Activated naive CD4-positive, alpha-beta T cell treated with anti-CD3 and anti-CD28 coated beads, Interleukin-2, amount 50 U/mL, for 24 hours (primary cell): ENCODE results near the gene TCEA2.

Experiments used
- H3K27ac Mint-ChIP-seq: one replicate; pipeline ENCODE4 v1.8.0; 2021; ENCODE audit warnings: mild to moderate bottlenecking, mixed read lengths
- H3K27me3 Mint-ChIP-seq: one replicate; pipeline ENCODE4 v1.8.0; 2021; ENCODE audit warnings: mixed read lengths
- H3K36me3 Mint-ChIP-seq: one replicate; pipeline ENCODE4 v1.8.0; 2021; ENCODE audit warnings: mixed read lengths
- H3K4me1 Mint-ChIP-seq: one replicate; pipeline ENCODE4 v1.8.0; 2021; ENCODE audit warnings: mixed read lengths
- H3K4me3 Mint-ChIP-seq: one replicate; pipeline ENCODE4 v1.8.0; 2021; ENCODE audit warnings: mild to moderate bottlenecking, mixed read lengths
- H3K9me3 Mint-ChIP-seq: one replicate; pipeline ENCODE4 v1.8.0; 2021; ENCODE audit warnings: mixed read lengths

TCEA2 gene

GRCh38 chr20:64100566-64100888 is 37.5 kb downstream of the TCEA2 start:
- Mint-ChIP-seq H3K27me3 (peaks cover 4% of the 10 kb centered on the region), H3K9me3 (no peaks in the 10 kb centered on the region), H3K4me3 (no peak overlapping the region), H3K4me1 (peaks cover 12% of the 10 kb centered on the region), H3K27ac (no peak overlapping the region), H3K36me3 (no peaks in the 10 kb centered on the region)

- H3K9me3 Mint-ChIP-seq = no peaks in the 10 kb centered on the region
- no peak overlapping the region for H3K27ac Mint-ChIP-seq
- peak overlapping the region; percentile 73 for H3K4me3 Mint-ChIP-seq
- H3K27me3 Mint-ChIP-seq = peaks cover 4% of the 10 kb centered on the region
- H3K36me3 Mint-ChIP-seq = no peaks in the 10 kb centered on the region
- H3K4me1 Mint-ChIP-seq = peaks cover 13% of the 10 kb centered on the region
Observed at GRCh38 chr20:64100946-64101688, 38.1 kb downstream of the TCEA2 start.

- Mint-ChIP-seq H3K36me3 (no peaks in the 10 kb centered on the region), H3K4me3 (peak overlapping the region; percentile 73), H3K4me1 (peaks cover 19% of the 10 kb centered on the region), H3K9me3 (no peaks in the 10 kb centered on the region), H3K27me3 (peaks cover 4% of the 10 kb centered on the region), H3K27ac (no peak overlapping the region)
Observed at GRCh38 chr20:64101731-64102621, 39.0 kb downstream of the TCEA2 start.

DNA sequence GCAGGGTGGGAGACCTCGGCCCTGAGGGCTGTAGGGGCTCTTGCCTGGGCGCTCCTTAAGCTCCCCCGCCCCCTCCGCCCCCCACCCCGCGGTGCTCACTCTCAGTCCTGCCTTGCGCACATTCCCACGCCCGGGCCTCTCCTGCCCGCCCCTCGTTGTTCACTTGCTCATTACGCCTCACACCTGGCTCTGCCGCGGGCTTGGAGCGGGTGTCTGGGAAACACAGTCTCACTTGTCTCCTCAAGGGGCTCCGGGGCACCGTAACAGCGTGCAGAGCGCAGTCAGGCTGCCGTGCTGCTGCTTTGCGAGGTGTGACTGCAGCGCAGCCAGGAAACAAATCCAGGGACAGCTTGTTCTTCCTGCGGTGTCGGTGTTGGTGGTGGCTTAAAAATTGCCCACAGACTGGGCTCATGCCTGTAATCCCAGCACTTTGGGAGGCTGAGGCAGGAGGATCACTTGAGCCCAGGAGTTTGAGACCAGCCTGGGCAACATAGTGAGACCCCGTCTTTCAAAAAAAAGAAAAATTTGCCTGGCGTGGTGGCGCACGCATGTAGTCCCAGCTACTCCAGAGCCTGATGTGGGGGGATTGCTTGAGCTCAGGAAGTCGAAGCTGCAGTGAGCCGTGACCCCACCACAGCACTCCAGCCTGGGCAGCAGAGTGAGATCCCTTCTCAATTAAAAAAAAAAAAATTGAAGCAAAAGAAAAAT is 39.8 kb downstream of the TCEA2 start:
- Mint-ChIP-seq H3K36me3 (no peaks in the 10 kb centered on the region), H3K4me3 (peak overlapping the region; percentile 66), H3K4me1 (peaks cover 19% of the 10 kb centered on the region), H3K9me3 (no peaks in the 10 kb centered on the region), H3K27me3 (peaks cover 4% of the 10 kb centered on the region), H3K27ac (no peak overlapping the region)

DNA sequence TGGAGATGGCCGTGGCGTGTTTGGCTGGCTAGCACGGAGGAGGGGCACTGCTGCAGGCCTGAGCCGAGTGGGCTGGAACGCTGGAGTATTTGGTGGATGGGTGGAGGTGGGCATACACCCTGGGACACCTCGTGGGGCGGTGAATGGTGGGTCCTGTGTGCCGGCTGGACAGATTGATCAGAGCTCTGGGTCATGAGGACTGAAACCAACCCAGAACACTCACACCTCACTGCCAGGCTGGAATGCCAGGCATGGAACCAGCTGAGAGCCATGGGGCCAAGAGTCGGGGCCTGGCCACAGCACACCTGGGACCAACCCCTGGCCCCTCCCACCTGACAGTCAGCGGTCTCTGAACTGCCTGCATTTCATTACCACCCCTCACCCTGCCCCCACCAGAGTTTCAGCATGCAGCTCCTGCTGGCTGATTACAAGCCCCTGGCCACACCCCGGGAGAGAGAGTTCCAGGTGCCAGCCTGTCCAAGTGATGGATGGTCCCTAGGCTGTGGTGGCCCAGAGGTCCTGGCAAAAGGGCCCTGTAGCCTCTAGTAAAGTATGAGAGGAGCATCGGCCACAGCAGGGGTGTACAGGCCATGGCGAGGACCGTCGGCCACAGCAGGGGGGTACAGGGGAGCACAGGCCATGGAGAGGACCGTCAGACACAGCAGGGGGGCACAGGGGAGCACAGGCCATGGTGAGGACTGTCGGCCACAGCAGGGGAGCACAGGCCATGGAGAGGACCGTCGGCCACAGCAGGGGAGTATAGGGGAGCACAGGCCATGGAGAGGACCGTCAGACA is 41.1 kb downstream of the TCEA2 start:
- Mint-ChIP-seq H3K4me1 (peaks cover 23% of the 10 kb centered on the region), H3K36me3 (no peaks in the 10 kb centered on the region), H3K27ac (no peak overlapping the region), H3K27me3 (peaks cover 4% of the 10 kb centered on the region), H3K9me3 (no peaks in the 10 kb centered on the region), H3K4me3 (no peak overlapping the region)

GRCh38 chr20:64104667-64105451 is 41.9 kb downstream of the TCEA2 start:
- Mint-ChIP-seq H3K9me3 (no peaks in the 10 kb centered on the region), H3K27me3 (peaks cover 4% of the 10 kb centered on the region), H3K4me3 (no peak overlapping the region), H3K27ac (peak overlapping the region; percentile 51), H3K4me1 (peaks cover 23% of the 10 kb centered on the region), H3K36me3 (no peaks in the 10 kb centered on the region)

- H3K4me3 Mint-ChIP-seq = no peak overlapping the region
- peaks cover 18% of the 10 kb centered on the region for H3K4me1 Mint-ChIP-seq
- peaks cover 4% of the 10 kb centered on the region for H3K27me3 Mint-ChIP-seq
- H3K36me3 Mint-ChIP-seq = no peaks in the 10 kb centered on the region
- H3K27ac Mint-ChIP-seq = no peak overlapping the region
- no peaks in the 10 kb centered on the region for H3K9me3 Mint-ChIP-seq
Observed at GRCh38 chr20:64105846-64106434, 42.9 kb downstream of the TCEA2 start.

DNA sequence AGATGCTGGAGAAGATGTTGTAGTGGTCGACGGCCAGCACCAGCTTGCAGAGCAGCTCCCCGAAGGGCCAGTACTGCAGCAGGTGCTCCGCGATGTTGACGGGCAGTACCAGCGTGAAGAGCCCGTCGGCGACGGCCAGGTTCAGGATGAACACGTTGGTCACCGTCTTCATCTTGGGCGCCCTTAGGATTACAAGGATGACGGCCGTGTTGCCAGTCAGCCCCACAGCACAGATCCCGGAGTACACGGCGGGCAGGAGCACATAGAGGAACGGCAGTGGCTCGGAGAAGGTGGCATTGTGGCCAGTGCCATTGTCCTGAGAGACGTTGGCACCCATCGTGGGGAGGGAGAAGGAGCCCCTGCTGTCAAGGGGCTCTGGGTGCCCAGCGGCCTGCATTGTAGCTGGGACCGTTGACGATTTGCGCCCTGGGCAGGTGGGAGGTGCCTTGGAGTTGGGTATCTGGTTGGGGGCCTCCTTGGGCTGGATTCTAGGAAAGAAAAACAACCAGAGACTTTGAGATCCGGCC is 43.5 kb downstream of the TCEA2 start:
- Mint-ChIP-seq H3K27ac (no peak overlapping the region), H3K9me3 (no peaks in the 10 kb centered on the region), H3K4me1 (peaks cover 13% of the 10 kb centered on the region), H3K36me3 (no peaks in the 10 kb centered on the region), H3K4me3 (no peak overlapping the region), H3K27me3 (peaks cover 2% of the 10 kb centered on the region)

DNA sequence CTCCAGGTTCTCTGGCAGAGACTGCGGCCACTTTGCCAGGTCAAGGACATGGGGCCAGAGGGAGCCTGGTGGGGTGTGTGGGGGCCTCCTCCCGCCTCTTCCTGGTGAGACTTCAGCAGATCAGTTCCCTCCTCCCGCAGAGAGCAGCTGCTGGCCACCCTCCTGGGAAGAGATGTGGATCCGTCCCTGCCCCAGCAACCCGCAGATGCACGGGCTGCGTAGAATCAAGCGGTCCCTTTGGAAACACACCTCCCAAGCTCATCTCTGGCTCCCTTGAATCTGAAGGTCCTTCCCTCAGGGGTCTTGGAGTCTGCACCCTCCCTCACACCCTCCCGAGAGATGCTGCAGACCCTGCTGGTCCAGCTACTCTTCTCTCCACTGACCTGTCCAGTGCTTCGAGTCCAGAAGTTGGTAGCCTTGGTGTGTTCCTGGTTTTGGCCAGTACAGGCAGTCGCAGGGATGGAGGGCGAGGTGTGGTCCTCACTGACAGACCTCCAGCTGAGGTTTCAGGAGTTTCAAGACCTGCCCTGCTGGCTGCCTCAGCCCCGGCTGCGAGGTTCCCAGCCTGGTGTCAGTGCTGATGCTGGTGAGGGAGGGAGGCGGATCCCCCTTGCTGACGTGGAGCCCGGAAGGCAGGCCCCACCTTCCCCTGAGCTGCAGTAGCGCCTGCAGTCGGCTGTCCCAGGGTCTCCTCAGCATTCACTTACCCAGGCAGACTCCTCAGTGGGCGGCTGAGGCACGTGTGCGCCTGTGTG is 44.2 kb downstream of the TCEA2 start, which contains the start of gene NPBWR2:
TSS of gene NPBWR2 (minus strand) at position 585 of the 755 bp plus-strand sequence. CDS start 734 bp downstream, outside the sequence.
- no peak within 1 kb of the TSS for H3K27ac Mint-ChIP-seq
- H3K4me1 Mint-ChIP-seq = peaks cover 11% of the 10 kb centered on the region
- no peaks in the 10 kb centered on the region for H3K36me3 Mint-ChIP-seq
- H3K27me3 Mint-ChIP-seq = peaks cover 2% of the 10 kb centered on the region
- no peaks in the 10 kb centered on the region for H3K9me3 Mint-ChIP-seq
- no peak within 1 kb of the TSS for H3K4me3 Mint-ChIP-seq

GRCh38 chr20:64107736-64108457 is 44.9 kb downstream of the TCEA2 start:
- Mint-ChIP-seq H3K36me3 (no peaks in the 10 kb centered on the region), H3K27ac (no peak overlapping the region), H3K4me1 (peaks cover 11% of the 10 kb centered on the region), H3K9me3 (no peaks in the 10 kb centered on the region), H3K27me3 (peaks cover 2% of the 10 kb centered on the region), H3K4me3 (no peak overlapping the region)

- Mint-ChIP-seq H3K4me1 (peaks cover 11% of the 10 kb centered on the region), H3K9me3 (no peaks in the 10 kb centered on the region), H3K36me3 (no peaks in the 10 kb centered on the region), H3K4me3 (no peak overlapping the region), H3K27me3 (no peaks in the 10 kb centered on the region), H3K27ac (peak overlapping the region; percentile 12)
Observed at GRCh38 chr20:64108731-64109681, 46.0 kb downstream of the TCEA2 start.

- Mint-ChIP-seq H3K27ac (peak overlapping the region; percentile 23), H3K36me3 (no peaks in the 10 kb centered on the region), H3K9me3 (no peaks in the 10 kb centered on the region), H3K27me3 (no peaks in the 10 kb centered on the region), H3K4me1 (peaks cover 11% of the 10 kb centered on the region), H3K4me3 (no peak overlapping the region)
Observed at GRCh38 chr20:64109831-64110391, 46.9 kb downstream of the TCEA2 start.
